ENCODE results near the gene SUMO1.

DNA sequence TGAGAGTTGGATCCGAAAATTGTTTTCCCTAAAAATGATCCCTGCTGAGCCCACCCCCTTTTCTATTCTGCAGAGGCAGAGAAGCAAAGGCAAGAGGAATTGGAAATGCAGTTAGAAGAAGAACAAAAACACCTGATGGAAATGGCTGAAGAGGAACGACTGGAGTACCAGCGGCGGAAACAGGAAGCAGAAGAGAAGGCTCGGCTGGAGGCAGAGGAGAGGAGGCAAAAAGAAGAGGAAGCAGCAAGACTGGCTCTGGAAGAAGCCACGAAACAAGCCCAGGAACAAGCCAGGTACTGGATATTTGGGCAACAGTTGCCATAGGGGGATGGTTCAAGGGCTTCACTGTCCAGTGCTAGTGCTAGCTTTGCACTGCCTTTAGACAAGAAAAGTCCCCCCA lies 41.7 kb downstream of the SUMO1 start:
- TF ChIP-seq, protein P1, sequence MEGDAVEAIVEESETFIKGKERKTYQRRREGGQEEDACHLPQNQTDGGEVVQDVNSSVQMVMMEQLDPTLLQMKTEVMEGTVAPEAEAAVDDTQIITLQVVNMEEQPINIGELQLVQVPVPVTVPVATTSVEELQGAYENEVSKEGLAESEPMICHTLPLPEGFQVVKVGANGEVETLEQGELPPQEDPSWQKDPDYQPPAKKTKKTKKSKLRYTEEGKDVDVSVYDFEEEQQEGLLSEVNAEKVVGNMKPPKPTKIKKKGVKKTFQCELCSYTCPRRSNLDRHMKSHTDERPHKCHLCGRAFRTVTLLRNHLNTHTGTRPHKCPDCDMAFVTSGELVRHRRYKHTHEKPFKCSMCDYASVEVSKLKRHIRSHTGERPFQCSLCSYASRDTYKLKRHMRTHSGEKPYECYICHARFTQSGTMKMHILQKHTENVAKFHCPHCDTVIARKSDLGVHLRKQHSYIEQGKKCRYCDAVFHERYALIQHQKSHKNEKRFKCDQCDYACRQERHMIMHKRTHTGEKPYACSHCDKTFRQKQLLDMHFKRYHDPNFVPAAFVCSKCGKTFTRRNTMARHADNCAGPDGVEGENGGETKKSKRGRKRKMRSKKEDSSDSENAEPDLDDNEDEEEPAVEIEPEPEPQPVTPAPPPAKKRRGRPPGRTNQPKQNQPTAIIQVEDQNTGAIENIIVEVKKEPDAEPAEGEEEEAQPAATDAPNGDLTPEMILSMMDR (conservative IDR thresholded peaks at IDR 0.05 in 1 of 2, IDR thresholded peaks at IDR 0.05 in 1 of 2; ENCODE audit: extremely low read depth in 1 of 2, insufficient read depth in 1 of 2, low read depth in 1 of 2, low read length in 2 of 2), result no peak
- no peak for TF ChIP-seq EZH2 (IDR thresholded peaks at IDR 0.05; ENCODE audit: borderline replicate concordance, low read length)

Data from mammary epithelial cell (primary cell).